Astrocyte of the spinal cord (primary cell): Measurements from ENCODE around the gene GLUL.

Experiments
- DNase-seq: peaks from one replicate; pipeline ENCODE4 v3.0.0; 2011; ENCODE audit warnings: low read depth, low spot score
- H3K4me3 ChIP-seq: 2 replicates; pipeline ENCODE4 v1.5.1; 2011; ENCODE audit warnings: low read depth, mild to moderate bottlenecking, low read length, moderate library complexity
- in situ Hi-C: cut with HindIII; loops from 2 replicates; pipeline ENCODE4 v1.10.0; 2017; ENCODE audit warnings: low sequenced_read_pairs
- TF ChIP-seq, protein P1 (sequence below): IDR thresholded peaks from 2 replicates; pipeline ENCODE4 v1.5.1; 2012; ENCODE audit warnings: low read depth, mild to moderate bottlenecking, low read length, inconsistent platforms

GLUL gene

DNA sequence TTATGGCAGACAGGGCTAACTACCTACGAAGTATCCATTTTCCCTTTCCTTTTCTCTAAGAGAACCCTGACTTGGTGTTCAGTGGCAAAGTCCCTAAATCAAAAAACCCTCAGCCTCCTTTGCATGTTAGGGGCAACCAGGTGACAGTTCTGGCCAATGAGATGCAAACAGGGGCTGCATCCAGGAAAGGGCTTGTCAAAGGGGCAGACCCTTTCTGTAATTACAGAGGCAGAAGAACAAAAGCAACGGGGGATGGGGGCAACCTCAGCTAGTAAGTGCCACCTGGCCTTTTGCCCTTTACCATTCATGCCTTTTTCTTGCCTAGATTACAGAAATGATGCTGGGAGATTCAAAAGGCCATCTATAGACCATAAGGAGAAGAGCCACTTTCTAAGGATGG, 34.4 kb downstream of the GLUL start:
- in situ Hi-C loops = no loop called here
- H3K4me3 ChIP-seq = no peak overlapping the region
- TF ChIP-seq, protein P1, sequence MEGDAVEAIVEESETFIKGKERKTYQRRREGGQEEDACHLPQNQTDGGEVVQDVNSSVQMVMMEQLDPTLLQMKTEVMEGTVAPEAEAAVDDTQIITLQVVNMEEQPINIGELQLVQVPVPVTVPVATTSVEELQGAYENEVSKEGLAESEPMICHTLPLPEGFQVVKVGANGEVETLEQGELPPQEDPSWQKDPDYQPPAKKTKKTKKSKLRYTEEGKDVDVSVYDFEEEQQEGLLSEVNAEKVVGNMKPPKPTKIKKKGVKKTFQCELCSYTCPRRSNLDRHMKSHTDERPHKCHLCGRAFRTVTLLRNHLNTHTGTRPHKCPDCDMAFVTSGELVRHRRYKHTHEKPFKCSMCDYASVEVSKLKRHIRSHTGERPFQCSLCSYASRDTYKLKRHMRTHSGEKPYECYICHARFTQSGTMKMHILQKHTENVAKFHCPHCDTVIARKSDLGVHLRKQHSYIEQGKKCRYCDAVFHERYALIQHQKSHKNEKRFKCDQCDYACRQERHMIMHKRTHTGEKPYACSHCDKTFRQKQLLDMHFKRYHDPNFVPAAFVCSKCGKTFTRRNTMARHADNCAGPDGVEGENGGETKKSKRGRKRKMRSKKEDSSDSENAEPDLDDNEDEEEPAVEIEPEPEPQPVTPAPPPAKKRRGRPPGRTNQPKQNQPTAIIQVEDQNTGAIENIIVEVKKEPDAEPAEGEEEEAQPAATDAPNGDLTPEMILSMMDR = no peak
- no peak for DNase-seq

DNA sequence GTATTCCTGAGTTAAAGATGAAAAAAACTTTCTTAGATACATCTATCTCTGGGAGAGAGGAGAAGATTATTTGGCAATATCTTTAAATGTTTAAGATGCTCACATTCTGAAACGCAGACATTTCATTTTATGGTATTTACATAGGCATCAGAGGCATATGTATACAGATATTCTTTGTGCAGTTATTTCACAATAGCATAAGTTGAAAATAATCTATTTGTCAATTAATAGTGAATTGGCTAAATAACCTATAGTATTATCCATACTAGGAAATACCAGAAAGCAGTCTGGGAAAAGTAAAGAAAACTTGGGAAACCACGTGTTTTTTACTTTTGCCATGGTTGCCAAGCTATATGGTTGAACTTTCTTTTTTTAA, 35.9 kb downstream of the GLUL start:
- TF ChIP-seq, protein P1 = no peak
- in situ Hi-C loops = no loop called here
- H3K4me3 ChIP-seq = no peak overlapping the region
- no peak for DNase-seq

DNA sequence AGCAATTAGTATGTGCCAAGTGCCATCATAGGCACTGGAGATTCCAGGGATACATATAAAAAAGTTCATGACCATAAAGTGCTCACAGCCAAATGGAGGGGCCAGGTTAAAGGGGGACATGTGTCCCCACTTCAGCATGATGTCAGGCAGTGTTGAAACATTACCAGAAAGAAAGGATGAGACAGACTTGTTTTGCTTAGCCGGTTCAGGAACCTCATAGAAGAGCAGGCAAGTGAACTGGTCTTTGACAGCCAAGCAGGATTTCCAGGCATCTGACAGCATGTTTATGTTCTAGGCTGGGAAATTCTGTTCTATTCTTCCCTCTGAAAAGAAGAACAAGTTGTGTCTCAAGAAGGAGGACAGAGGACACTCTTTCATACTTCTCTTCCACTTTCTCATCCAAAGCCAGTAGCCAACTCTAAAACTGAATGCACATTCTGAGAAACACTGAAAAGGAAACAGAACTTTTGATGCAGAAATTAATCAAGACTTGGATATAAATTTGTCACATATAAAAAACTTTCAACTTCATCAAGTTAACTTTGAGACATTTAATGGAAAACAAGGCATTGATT, 39.7 kb downstream of the GLUL start:
- DNase-seq = no peak
- H3K4me3 ChIP-seq = no peak overlapping the region
- in situ Hi-C loops = no loop called here
- TF ChIP-seq, protein P1 = no peak

DNA sequence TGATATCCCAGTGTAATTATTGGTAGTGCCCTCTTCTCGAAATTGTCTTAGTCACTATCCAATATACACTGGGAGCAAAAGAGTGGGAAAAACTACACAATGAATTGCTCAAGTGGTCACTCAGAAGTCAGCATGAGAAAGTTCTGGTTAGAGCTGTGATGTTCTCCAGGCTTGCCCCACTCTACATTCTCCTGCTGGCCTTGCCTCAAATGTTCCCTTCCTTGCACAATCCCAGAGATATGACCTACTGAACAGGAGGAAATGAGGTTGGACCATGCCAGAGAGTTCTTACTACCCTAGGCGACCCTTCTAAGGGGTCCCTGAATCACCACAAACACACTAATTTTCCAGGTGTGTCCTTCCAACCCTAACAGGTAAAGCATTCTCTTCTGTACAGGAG, 40.8 kb downstream of the GLUL start:
- no peak for DNase-seq
- in situ Hi-C loops = no loop called here
- H3K4me3 ChIP-seq = no peak overlapping the region
- TF ChIP-seq, protein P1 = no peak

DNA sequence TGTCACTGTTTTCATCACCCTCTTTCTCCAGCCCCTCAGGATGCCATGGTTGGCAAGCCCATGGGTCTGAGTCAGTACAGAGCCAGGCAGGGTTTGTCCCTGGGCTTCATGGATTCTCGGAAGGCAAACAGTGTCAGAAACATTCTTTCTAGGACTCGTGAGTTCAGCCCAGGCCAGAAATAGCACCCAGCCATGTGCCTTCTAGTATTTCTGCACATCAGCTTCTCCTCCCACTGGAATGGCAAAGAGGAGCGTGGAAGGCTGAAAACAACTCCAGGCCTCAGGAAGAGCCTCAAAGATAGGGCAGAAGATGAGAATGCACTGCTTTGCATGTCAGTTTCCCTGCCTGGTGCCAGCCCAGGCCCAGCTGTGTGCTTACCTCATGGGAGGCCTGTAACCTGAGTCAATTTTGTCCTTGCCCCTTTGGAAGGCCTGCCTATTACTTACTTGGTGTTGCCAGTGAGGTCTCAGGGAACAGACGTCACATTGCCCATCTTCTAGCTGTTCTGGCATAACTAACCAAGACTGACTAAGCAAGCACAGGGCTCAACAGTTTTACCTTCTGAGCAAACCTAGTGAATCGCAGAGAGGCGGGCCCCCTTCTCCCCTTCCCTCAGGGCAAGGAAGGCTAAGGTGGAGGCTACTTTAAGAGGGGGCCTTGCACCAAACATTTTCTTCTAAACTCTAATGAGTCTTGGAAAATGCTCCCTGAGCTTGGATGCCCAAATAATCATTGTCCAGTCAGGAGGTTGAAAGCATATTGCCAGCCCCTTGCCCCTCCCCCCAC, 42.4 kb downstream of the GLUL start:
- no peak for DNase-seq
- in situ Hi-C loops = no loop called here
- TF ChIP-seq, protein P1 = no peak
- H3K4me3 ChIP-seq = no peak overlapping the region

DNA sequence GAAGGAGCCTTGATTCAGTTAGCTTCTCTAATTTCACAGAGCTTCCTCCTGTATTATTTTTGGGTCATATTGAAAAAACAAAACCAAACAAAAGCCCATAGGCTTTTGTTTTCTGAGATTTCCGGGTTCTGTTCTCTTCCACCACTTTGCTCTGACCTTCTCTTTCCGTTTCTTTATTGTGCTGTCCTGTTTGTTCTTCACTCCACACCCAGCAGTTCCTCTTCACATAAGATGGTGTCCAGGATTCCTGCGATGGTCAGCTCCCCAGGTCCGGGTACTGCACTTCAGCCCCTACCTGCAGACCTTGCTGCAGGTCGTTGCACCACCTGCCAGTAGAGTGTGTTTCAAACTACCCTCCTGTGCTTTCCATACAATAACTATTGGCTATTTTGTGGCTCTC, 44.6 kb downstream of the GLUL start:
- no peak overlapping the region for H3K4me3 ChIP-seq
- TF ChIP-seq, protein P1 = no peak
- DNase-seq = no peak
- in situ Hi-C loops = no loop called here
